Measurements from ENCODE around the gene SORCS2. TPM values are rescaled to one million over a fixed set of nuclear protein-coding genes. Genes with fewer than 3 reads are reported as not detected.

The SORCS2 gene
- total and polyA plus RNA-seq, 2 of the 8 experiments (the other 6 are each of a cell fraction or from before 2014, with no cell fraction given): 0.36 to 1.8 TPM

DNA sequence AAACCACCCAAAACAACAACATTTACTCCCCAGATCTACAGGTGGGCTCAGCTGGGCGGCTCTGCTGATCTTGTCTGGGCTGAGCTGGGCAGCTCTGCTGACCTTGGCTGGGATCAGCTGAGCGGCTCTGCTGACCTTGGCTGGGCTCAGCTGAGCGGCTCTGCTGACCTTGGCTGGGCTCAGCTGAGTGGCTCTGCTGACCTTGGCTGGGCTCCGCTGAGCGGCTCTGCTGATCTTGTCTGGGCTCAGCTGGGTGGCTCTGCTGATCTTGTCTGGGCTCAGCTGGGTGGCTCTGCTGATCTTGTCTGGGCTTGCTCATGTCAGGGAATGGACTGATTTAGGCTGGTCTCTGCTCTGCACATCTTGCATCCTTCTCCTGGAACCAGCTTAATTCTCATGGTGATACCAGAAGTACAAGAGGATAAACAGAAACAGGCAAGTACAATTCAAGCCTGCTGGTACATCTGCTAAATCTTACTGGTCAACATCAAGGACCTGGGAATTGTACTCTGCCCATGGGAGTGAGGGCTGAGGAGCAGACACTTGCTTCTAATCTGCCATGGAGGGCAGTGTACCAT, 490.9 kb downstream of the SORCS2 start:
- Histone ChIP-seq H2BK5ac (ENCODE audit: low read depth, low read length) (no peak overlapping the region), H4K20me1 (replicated peaks in 1 of 2; ENCODE audit: control insufficient read depth in 1 of 2, insufficient read depth in 2 of 2, low read length in 2 of 2) (no peaks in the 10 kb centered on the region), H3K9me3 (ENCODE audit: insufficient read depth in 2 of 2, low read depth in 1 of 2, low read length in 1 of 2) (peaks cover 0 to 18% of the 10 kb centered on the region in 2 experiments; a peak in 3 of 4 replicates), H4K8ac (ENCODE audit: extremely low read depth, insufficient read depth, low read length) (no peak overlapping the region), H3K79me1 (ENCODE audit: low read depth, low read length) (no peaks in the 10 kb centered on the region), H3K4me2 (ENCODE audit: insufficient read depth in 1 of 2, low read depth in 2 of 2, low read length in 2 of 2) (no peak overlapping the region), H3K27me3 (replicated peaks in 1 of 4; ENCODE audit: control insufficient read depth in 3 of 4, extremely low read depth in 1 of 4, insufficient read depth in 3 of 4, low read length in 3 of 4) (no peaks in the 10 kb centered on the region), H4K5ac (ENCODE audit: insufficient read length, low read depth, low read length) (no peak overlapping the region), H2AFZ (ENCODE audit: low read length) (no peak overlapping the region), H2BK120ac (replicated peaks; ENCODE audit: low read depth, low read length) (no peak overlapping the region), H3K18ac (ENCODE audit: extremely low read depth, low read length) (no peak overlapping the region), H2BK20ac (ENCODE audit: low read length) (no peak overlapping the region), H3K36me3 (ENCODE audit: control insufficient read depth in 2 of 4, insufficient read depth in 4 of 4, low read length in 3 of 4) (no peaks in the 10 kb centered on the region), H3K23me2 (ENCODE audit: low read depth, low read length) (no peaks in the 10 kb centered on the region), H3K4ac (replicated peaks; ENCODE audit: insufficient read length, low read depth, low read length) (no peak overlapping the region), H3K79me2 (ENCODE audit: control insufficient read depth in 1 of 2, insufficient read depth in 2 of 2, low read length in 2 of 2) (no peaks in the 10 kb centered on the region), H2AK5ac (ENCODE audit: low read depth, low read length) (no peak overlapping the region), H3K4me1 (replicated peaks in 1 of 4; ENCODE audit: control insufficient read depth in 3 of 4, insufficient read depth in 4 of 4, low read length in 3 of 4) (no peaks in the 10 kb centered on the region), H3K4me3 (ENCODE audit: extremely low read depth in 1 of 4, insufficient read depth in 2 of 4, low read depth in 3 of 4, low read length in 4 of 4) (no peak overlapping the region), H2BK12ac (ENCODE audit: low read depth, low read length) (no peak overlapping the region), H3K56ac (replicated peaks; ENCODE audit: insufficient read length, low read depth, low read length) (no peak overlapping the region), H3K9ac (replicated peaks in 1 of 4; ENCODE audit: extremely low read depth in 1 of 4, low read depth in 3 of 4, low read length in 3 of 4) (no peak overlapping the region), H2BK15ac (ENCODE audit: low read length) (no peak overlapping the region), H3K23ac (ENCODE audit: insufficient read length) (no peak overlapping the region), H4K91ac (replicated peaks; ENCODE audit: insufficient read length, low read length) (no peak overlapping the region), H3K14ac (ENCODE audit: insufficient read length) (no peak overlapping the region), H3K27ac (ENCODE audit: low read depth, low read length) (no peak overlapping the region)
- ChIA-PET CTCF (ENCODE audit: partially characterized antibody) (interaction anchor here (0.9 to 1.7 kb wide), 6 partner anchors 22 to 209 kb away, joined by 3 to 5 read pairs (median 4); no protein-coding TSS in a partner anchor), POLR2A (ENCODE audit: partially characterized antibody) (no interaction called here)
- DNase-seq (ENCODE audit: low read depth in 1 of 2, low spot score in 2 of 2) (no peak), FAIRE-seq (no peak)
- TF ChIP-seq GTF2F1 (IDR thresholded peaks at IDR 0.05; ENCODE audit: borderline replicate concordance, low read depth, low read length) (no peak), BRCA1 (IDR thresholded peaks at IDR 0.05; ENCODE audit: low read depth, low read length) (no peak), RBBP5 (IDR thresholded peaks at IDR 0.05; ENCODE audit: borderline replicate concordance, low read depth, low read length) (no peak), SUZ12 (IDR thresholded peaks at IDR 0.05; ENCODE audit: low read length) (no peak), HDAC2 (IDR thresholded peaks at IDR 0.05; ENCODE audit: borderline replicate concordance in 1 of 2, low read depth in 2 of 2, low read length in 2 of 2) (no peak), EP300 (IDR thresholded peaks at IDR 0.05; ENCODE audit: borderline replicate concordance in 1 of 2, low read depth in 2 of 2, low read length in 2 of 2) (no peak), SRF (IDR thresholded peaks at IDR 0.05; ENCODE audit: low read depth, low read length) (no peak), JUND (IDR thresholded peaks at IDR 0.05; ENCODE audit: low read length) (no peak)
- 79% methylated on average over 5 of the region's 5 CpGs; no CpG with 5 or more reads in 1 of the 2 experiments for WGBS, 2 experiments (ENCODE audit: extremely low coverage in 1 of 2, insufficient coverage in 1 of 2, insufficient read length in 1 of 2, insufficient replicate concordance in 2 of 2, low coverage in 1 of 2, low lambda C conversion rate in 2 of 2, missing lambda C conversion rate in 1 of 2)
